DOHH2 (cell line): Measurements from ENCODE around the gene CLPX.

ENCODE experiments used
- CTCF ChIP-seq: fragments of 200-600 bp; sonication (generic); IDR thresholded peaks from one replicate; pipeline ENCODE4 v1.5.1; 2014; ENCODE audit warnings: antibody characterized with exemption, mild to moderate bottlenecking, low read depth, low read length; ENCODE audit not compliant: poor library complexity, severe bottlenecking
- EZH2phosphoT487 ChIP-seq: fragments of 200-600 bp; sonication (generic); IDR thresholded peaks from 2 replicates; pipeline ENCODE4 v1.6.1; 2017; ENCODE audit warnings: borderline replicate concordance, mild to moderate bottlenecking, antibody characterized with exemption, low read length, moderate library complexity, mixed read lengths

- no peak for TF ChIP-seq EZH2phosphoT487
- TF ChIP-seq CTCF = no peak
Observed at GRCh38 chr15:65196637-65197336, 11.6 kb upstream of the CLPX start.
